Endometrial microvascular endothelial cells (primary cell): ENCODE measurements around the gene LIG1. TPM values are rescaled to one million over a fixed set of nuclear protein-coding genes. Genes with fewer than 3 reads are reported as not detected.

ENCODE experiments used
- in situ Hi-C: cut with HindIII; loops from 2 replicates; pipeline ENCODE4 v1.10.0; 2017; ENCODE audit warnings: low sequenced_read_pairs, low pct_unique_long_range_greater_than_20kb; ENCODE audit errors: inconsistent ontology term
- total RNA-seq: library from RNA; depleted of rRNA; stranded (reverse); fragments of >200 nt; gene quantifications from one replicate; pipeline ENCODE4 v1.2.3, GENCODE V29; 2015; ENCODE audit errors: inconsistent ontology term

LIG1 gene
- total RNA-seq, 1 donor from 2014 or later = 46.6 TPM

GRCh38 chr19:48186015-48186414, 15.9 kb upstream of the LIG1 start:
- in situ Hi-C loops = no loop called here

GRCh38 chr19:48183356-48183755, 13.2 kb upstream of the LIG1 start:
- in situ Hi-C loops = no loop called here

DNA sequence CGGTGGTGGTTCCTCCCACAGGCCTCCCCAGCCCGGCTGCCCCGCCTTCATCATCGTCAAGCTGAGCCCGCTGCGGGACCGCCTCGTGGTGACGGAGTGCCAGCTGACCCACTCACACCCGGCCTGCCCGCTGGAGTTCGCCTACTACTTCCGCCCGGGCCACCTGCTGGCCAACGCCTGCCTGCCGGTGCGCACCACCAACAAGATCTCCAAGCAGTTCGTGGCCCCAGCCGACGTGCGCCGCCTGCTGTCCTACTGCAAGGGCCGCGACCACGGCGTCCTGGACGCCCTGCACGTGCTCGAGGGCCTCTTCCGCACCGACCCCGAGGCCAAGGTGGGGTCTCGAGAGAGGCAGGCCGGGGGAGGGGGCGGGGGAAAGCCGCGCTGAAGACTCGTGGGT, 12.3 kb upstream of the LIG1 start:
- in situ Hi-C loops = no loop called here

DNA sequence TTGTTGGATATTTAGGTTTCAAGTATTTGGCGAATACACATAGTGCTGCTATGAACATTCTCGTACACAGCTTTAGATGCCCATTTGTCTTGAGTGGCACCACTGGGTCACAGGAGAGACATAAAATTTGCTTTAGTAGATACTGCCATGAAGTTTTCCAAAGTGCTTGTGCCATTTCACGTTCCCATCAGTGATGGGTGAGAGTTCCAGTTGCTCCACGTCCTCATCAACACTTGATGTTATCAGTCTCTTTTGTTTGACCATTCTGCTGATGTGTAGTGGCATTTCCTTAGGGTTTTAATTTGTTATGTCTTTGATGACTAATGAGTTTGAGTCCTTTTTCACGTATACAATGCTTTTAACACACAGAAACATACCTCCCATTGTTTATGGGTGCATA, 11.4 kb upstream of the LIG1 start:
- in situ Hi-C loops = no loop called here

GRCh38 chr19:48176226-48176625, 6.1 kb upstream of the LIG1 start:
- in situ Hi-C loops = no loop called here

DNA sequence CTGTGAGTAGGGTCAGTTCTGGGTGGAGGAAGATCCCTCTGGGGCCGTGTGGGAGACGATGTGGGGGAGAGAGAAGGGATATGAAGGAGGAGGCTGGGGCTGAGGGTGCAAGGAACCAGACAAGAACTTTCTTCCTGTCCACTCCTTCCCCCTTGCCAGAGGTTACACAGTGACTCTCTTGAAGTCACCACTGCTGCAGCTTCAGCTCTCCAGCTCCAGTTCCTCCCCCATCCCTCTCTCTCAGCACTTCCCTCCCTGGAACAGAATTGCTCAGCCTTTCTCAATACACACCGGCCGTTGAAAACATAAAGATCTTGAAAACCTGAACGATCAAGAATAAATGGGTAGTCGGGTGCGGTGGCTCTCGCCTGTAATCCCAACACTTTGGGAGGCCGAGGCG, 5.4 kb upstream of the LIG1 start:
- in situ Hi-C loops = no loop called here

GRCh38 chr19:48174445-48175030, 4.4 kb upstream of the LIG1 start:
- in situ Hi-C loops = no loop called here

DNA sequence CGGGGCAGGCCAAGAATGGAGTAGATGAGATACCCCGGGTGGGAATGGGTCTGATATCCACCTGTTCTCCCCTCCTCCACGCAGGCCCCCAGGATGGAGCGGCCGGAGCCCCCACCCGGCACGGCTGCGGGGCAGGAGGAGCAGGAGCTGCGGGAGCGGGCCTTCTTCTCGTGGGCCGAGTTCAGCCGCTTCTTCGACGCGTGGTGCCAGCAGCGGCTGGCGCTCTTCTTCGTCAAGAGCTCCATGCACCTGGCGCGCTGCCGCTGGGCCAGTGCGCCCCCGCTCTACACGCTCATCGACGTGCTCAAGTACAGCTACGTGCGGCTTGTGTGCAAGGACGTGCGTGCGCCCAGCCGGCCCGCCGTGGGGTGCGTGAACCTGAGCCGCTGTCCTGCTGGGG, 1.6 kb upstream of the LIG1 start:
- in situ Hi-C loops = no loop called here

GRCh38 chr19:48170817-48171347, 738 bp upstream of the LIG1 start:
- in situ Hi-C loops = no loop called here

DNA sequence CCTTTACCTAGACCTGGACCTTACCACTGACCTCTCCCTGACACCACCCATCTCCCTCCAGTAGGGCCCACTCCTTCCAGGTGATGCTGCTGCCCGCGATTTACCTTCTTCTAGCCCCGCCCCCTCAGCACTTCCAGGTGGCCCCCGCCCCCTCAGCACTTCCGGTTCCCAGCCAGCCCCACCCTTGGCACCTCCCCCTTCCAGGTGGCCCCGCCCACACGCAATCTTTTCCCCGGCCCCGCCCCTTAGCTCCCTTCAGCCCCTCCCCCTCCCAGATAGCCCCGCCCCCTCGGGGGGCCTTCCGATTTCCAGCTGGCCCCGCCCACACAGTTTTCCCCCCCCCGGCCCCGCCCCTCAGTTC, 586 bp downstream of the LIG1 start:
- in situ Hi-C loops = no loop called here

- in situ Hi-C loops = no loop called here
Measured at GRCh38 chr19:48168689-48169088, 1.5 kb downstream of the LIG1 start.

DNA sequence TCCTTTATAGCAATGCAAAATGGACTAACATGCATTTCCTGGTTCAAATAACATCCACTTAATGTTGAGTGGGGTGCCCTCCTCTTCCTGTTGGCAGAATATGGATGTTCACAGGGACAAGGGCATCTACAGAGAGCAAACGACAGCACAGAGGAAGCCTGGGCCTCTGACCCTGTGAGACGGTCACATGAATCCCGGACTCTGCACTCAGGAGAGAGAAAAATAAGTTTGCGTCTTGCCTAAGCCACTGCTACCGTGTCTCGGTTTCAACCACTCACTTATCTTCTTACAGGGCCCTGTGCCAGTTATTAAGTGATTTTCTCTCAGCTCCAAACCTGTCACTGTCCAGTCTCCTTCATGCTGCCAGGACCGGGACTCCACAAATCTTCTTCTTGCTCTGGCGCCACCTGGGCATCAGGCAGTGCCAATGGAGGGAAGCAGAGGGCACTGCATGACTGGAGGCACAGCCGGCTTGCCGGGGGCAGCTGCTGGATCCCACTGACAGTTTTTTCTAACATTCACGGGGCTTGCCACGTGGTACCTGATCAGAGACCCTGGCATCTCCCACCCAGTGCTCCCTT, 11.8 kb downstream of the LIG1 start:
- in situ Hi-C loops = no loop called here

GRCh38 chr19:48154003-48154402, 16.1 kb downstream of the LIG1 start:
- in situ Hi-C loops = no loop called here

- in situ Hi-C loops = no loop called here
Measured at GRCh38 chr19:48152551-48152950, 17.6 kb downstream of the LIG1 start.

DNA sequence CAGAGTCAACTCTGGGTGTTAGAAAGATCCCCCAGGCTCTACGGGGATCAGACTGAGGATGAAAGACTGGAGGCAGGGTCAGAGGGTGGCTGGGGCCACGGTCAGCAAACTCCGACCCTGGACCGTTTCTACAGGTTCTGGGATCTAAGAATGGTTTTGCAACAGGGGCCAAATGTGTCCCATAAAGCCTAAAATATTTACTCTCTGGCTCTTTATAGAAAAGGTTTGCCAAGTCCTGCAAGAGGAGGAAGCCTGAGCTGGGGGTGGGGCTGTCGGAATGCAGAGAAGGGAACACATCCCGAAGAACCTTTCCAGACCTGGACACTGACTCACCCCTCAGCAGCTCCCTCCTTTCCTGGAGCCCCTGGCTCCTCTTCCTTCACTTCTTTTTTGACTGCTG, 20.7 kb downstream of the LIG1 start:
- in situ Hi-C loops = no loop called here

- in situ Hi-C loops = no loop called here
Measured at GRCh38 chr19:48148576-48148975, 21.6 kb downstream of the LIG1 start.

DNA sequence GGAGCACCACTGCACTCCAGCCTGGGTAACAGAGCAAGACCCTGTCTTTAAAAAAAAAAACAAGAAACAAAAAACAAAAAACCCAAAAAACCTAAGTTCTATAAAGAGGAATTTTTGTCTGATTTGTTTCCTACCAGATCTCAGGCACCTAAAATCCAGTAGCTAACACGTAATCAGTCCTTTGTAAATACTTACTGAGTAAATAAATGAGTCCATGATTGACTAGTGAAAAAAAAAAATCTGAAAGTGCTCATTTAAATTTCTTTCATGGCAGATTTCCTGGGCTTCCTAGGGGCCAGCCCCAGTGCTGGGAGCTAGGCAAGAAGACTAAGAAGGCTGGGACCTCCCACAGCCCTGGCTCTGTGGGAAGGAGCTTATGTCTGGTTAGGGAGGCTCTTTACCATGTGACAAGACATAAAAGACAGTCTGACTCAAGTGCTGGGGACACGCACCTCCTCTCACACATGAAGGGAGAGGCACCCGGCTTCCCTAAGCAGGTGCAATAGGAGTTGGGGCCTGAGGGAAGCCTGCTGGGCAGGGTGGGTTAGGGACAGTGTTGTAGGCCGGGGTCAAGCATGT, 22.5 kb downstream of the LIG1 start:
- in situ Hi-C loops = no loop called here

- in situ Hi-C loops = no loop called here
Measured at GRCh38 chr19:48139053-48139452, 31.1 kb downstream of the LIG1 start.

- in situ Hi-C loops = no loop called here
Measured at GRCh38 chr19:48137411-48137810, 32.7 kb downstream of the LIG1 start.

GRCh38 chr19:48136547-48136946, 33.6 kb downstream of the LIG1 start:
- in situ Hi-C loops = no loop called here

GRCh38 chr19:48135411-48135810, 34.7 kb downstream of the LIG1 start:
- in situ Hi-C loops = no loop called here
